GM10847 (cell line): Measurements from ENCODE around the gene VPS37D.

Experiments used
- POLR2A ChIP-seq: IDR thresholded peaks from 2 replicates; pipeline ENCODE4 v1.6.1; 2011; ENCODE audit not compliant: insufficient read length; ENCODE audit errors: extremely low read depth

VPS37D gene

DNA sequence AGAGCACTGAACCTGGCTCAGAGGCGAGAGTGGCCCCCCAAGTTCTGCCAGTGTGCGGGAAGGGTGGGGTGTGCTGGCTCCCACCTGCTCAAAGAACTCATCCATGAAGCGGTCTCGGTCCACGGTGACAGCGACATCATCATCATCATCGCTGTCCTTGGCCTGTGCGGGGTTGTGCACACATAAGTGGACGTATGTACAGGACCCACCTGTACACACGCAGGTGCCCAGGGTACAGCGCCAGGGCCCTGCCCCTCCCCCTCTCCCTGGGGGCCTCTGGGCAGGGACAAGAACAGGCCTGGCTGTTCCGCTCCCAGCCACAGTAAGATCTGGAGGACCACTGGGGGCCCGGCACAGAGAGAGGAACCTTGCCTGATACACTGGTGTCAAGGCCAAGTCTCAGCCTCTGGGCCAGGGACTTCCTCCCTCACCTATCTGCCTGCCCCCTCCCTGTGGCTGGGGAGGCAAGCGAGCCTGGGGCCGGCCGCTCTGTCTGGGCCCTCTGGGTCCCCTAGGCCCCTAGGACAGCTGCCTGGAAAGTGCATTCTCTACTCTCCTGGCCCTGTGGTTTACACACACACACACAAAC, 41.4 kb downstream of the VPS37D start:
- TF ChIP-seq POLR2A, result no peak

DNA sequence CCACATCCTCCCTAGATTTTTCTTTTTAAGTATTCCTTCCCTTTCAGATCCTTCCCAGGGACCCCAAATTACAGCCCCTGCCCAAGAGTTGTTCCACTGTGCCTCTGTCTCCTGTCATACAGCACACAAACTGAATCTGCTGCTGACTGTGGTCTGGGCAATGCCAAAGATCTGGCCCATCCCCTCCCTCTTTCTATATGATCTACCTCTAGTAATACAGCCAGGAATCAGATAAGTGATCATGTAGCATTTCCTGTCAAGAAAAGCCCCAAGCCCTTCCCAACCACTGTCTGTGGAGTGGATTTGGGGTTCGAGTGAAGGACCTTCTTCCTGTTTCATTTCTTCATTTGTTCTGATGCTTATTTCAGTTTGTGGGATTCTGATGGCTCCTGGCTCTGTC, 45.1 kb downstream of the VPS37D start:
- no peak for TF ChIP-seq POLR2A

DNA sequence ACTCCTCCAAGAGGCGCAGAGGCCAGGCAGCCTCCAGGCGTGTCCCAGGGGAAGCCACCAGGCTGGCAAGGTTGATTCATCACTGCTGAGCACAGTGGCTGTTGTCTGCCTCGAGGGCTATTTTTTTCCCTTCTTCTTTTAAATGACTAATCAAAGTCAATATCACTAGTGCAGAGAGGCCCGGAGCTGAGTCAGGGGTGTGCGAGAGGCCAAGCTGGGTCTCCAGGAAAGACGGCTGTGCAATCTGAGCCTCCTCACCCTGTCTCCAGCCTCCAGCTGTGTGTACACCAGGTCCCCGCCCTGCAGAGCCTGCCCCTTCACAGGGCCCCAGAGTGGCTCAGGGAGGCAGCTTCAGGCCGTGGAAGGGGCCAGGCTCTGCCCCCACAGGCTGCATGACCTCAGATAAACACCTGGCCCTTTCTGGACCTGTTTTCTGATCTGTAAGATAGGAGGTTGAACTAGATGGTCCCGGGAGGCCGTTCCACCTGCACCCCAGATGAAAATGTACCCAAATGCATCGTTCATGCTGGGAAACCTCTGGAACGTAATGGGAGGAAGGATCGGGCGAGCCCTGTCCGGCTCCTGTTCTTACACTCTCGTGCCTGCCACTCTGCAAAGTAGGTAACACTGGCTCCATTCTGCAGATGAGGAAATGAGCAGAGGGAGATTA, 48.2 kb downstream of the VPS37D start:
- no peak for TF ChIP-seq POLR2A

GRCh38 chr7:73716318-73716890, 48.8 kb downstream of the VPS37D start:
- TF ChIP-seq POLR2A, result no peak

DNA sequence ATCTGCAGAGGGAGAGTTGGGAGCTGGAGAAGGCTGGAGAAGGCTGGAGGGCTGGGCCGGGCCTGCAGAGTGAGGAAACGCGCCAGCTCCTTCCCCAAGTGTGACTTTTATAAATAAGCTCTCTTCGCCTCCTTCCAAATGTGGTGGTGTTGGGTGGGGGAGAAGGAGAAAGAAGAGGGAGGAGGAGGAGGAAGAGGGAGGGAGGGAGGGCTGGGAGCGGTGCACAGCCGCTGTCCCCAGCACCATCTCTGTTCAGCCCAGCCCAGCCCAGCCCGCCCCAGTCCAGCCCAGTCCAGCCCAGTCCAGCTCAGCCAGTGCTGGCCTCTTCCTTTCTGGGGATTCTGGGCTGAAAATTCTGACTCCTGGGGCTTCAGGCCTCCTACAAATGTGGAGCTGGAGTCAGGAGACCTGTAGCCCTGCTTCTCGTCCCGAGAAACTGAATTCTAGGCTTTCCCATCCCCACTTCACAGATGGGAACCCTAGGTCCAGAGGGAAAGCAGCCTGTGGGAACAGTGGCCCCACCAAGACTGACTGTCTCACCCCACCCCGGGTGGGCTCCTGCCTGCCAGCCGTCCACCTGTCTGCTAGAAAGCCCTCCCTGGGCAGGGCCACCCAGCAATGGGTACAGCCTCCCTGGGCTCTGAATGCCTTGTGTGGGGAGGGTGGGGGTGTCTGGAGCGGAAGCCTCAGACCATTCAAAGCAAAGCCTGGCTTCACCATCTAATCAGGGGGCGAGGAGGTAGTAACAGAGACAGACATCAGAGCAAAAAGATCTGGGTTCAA, 49.6 kb downstream of the VPS37D start:
- no peak for TF ChIP-seq POLR2A

DNA sequence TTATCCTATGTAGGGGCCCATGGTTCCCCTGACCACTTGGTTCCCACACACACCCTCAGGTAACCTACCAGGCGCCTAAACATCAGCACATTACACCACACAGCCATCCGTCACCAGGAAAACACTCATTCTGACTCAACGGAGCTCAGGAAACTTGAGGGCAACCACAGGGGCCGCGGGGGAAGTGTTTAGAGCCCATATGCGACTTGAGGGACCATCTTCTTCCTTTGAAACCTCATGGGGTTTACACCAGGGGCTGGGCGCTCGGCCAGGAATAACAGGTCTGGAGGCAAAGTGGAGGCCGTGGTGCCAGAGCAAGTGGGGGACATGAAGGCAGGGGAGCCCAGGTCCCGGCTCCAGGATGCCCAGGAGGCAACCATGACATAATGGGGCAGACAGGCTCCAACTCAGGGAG, 50.4 kb downstream of the VPS37D start:
- no peak for TF ChIP-seq POLR2A

- no peak for TF ChIP-seq POLR2A
These were observed 50.8 kb downstream of the VPS37D start for GRCh38 chr7:73718438-73718881.

DNA sequence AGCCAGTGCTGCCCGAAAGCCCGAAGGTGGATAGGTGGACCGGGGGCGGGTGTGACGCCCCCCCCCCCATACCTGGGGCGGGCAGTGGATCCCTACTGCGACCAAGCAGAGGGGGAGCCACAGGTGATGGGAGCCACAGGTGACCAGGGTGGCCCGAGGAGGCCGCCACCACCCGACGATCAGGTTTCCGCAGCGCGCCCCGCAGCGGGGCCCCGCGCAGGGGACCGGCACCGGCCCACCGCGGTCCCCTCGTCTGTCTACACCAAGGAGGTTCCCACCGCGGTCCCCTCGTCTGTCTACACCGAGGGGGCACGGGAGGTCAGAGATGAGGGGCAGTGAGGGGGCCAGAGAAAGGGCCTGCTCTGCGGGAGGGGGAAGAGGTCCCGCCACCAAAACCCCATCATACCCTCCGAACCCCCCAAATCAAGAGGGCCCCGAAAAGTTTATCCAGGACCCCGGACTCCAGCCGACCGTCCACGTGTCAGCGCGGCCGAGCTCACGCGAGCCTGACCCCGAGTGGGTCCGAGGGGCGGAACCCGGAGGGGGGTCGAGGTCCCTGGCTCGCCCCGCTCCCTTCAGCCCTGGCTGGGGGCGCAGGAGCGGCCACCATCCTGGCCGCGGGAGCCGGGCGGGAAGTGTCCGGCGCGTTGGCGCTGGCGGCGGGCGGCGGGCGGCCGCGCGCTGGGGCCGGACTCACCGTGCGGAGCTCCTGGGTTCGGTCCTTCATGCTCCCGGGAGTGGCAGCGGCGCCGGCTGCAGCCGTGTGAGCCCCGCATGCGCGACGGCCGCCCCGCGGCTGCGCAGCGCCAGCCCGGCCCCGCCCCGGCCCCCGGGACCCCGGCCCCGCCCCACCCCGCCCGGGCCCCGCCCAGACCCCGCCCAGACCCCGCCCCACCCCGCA, 51.5 kb downstream of the VPS37D start, which contains the start of gene STX1A:
TSS of gene STX1A (minus strand) at position 765 of the 901 bp plus-strand sequence. CDS start at position 727, 38 bp downstream.
- peak; percentile 41 for TF ChIP-seq POLR2A

GRCh38 chr7:73719806-73720169, 52.2 kb downstream of the VPS37D start:
- TF ChIP-seq POLR2A, result no peak

DNA sequence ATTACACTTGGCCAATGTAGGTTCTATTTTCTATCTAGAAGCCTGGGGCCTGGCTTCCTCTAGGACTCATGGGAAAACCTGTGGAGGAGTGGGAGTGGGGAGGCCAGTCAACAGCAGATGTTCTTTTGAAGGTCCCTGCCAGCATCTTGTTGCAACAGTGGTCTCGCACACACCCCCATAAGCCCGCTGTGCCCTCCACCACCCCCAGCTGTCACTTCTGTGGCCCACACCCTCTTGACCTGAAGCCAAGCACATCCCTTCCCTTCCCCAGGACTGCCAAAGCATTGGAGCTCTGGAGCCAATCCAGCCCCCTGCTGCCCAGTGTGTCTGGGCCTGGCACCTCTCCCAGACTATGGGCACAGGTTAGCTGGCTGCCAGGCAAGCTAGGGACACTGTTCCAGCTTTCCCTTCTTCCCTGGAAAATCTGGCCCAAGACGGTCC, 53.8 kb downstream of the VPS37D start:
- no peak for TF ChIP-seq POLR2A
